ENCODE data around the gene NPC1. TPM values are rescaled to one million over a fixed set of nuclear protein-coding genes. Genes with fewer than 3 reads are reported as not detected.
A peak's percentile ranks its signal among the peaks of the same experiment; 100 is the strongest.

Gene NPC1
- total RNA-seq, 1 experiment from 2014 or later = 51.6 TPM

GRCh38 chr18:23586249-23587196 lies at the start of gene NPC1 (continued):
- TF ChIP-seq YY1 (IDR thresholded peaks at IDR 0.05; ENCODE audit: extremely low read depth, insufficient replicate concordance, low read depth, low read length) = peak; percentile 22
- peak; percentile 38 for TF ChIP-seq ZBTB33 (IDR thresholded peaks at IDR 0.05; ENCODE audit: extremely low read depth, insufficient replicate concordance, low read length)
- TF ChIP-seq CBX3 (IDR thresholded peaks at IDR 0.05; ENCODE audit: low read depth) = no peak
- peak; percentile 52; the same call in 1 of the 2 replicates for TF ChIP-seq JUND (IDR thresholded peaks at IDR 0.05)

GRCh38 chr18:23636071-23636399 lies 49.7 kb upstream of the NPC1 start:
- ChIA-PET CTCF (interaction anchor here (1.0 to 1.6 kb wide), 2 partner anchors 14 to 67 kb away, joined by 3 to 13 read pairs; no protein-coding TSS in a partner anchor), RAD21 (ENCODE audit: low non-redundant PET in 1 of 2, low total read pairs in 2 of 2, uncharacterized antibody in 2 of 2, unreplicated experiment in 2 of 2) (interaction anchor here (0.7 to 2.0 kb wide), 3 partner anchors 59 to 67 kb away, joined by 3 to 8 read pairs (median 5); no protein-coding TSS in a partner anchor), POLR2A (no interaction called here)
- Histone ChIP-seq H3K79me2 (ENCODE audit: insufficient read depth, low read length) (no peaks in the 10 kb centered on the region), H3K9me2 (ENCODE audit: insufficient read depth) (no peaks in the 10 kb centered on the region), H3K27me3 (ENCODE audit: insufficient read depth, low read length) (no peaks in the 10 kb centered on the region), H3K4me1 (ENCODE audit: control insufficient read depth in 1 of 2, insufficient read depth in 2 of 2, low read length in 2 of 2) (peaks cover 30 to 37% of the 10 kb centered on the region in 2 experiments), H3K9ac (ENCODE audit: low read length) (no peak overlapping the region), H2AFZ (ENCODE audit: low read depth, low read length, poor library complexity, severe bottlenecking) (no peak overlapping the region), H3K27ac (ENCODE audit: low read depth, low read length) (peak overlapping the region; percentile 52), H3K36me3 (ENCODE audit: control insufficient read depth in 1 of 2, insufficient read depth in 2 of 2, low read length in 2 of 2) (no peaks in the 10 kb centered on the region), H4K20me1 (ENCODE audit: insufficient read depth) (no peaks in the 10 kb centered on the region), H3K4me2 (ENCODE audit: low read length) (peak overlapping the region; percentile 66), H3K9me3 (ENCODE audit: control insufficient read depth in 1 of 2, insufficient read depth in 1 of 2, low read depth in 1 of 2, low read length in 2 of 2) (no peaks in the 10 kb centered on the region), H3K4me3 (replicated peaks in 1 of 2; ENCODE audit: low read depth in 1 of 2, low read length in 2 of 2) (no peak overlapping the region)
- DNase-seq (ENCODE audit: low read depth, low spot score) (no peak), ATAC-seq (peak; percentile 19)
- intact Hi-C loops (cut with micrococcal nuclease) = no loop called here
- TF ChIP-seq ZFX (IDR thresholded peaks at IDR 0.05) (no peak), EZH2 (IDR thresholded peaks at IDR 0.05) (no peak)
- BruUV-seq (replicated peaks) = no TSS peak
